ENCODE results near the gene FHL3.

The FHL3 gene

GRCh38 chr1:38005195-38006007, at the start of gene FHL3:
Gene FHL3, minus strand, starts transcription at chr1:38005514. Its CDS starts 6,102 bp downstream, at chr1:37999412.
- DNase-seq (ENCODE audit: low spot score): no peak

GRCh38 chr1:38053416-38054091, 48.2 kb upstream of the FHL3 start:
- no peak for DNase-seq (ENCODE audit: low spot score)

GRCh38 chr1:38052750-38053415, 47.6 kb upstream of the FHL3 start:
- no peak for DNase-seq (ENCODE audit: low spot score)

- no peak for DNase-seq (ENCODE audit: low spot score)
Observed at GRCh38 chr1:38051079-38051543, 45.8 kb upstream of the FHL3 start.

- no peak for DNase-seq (ENCODE audit: low spot score)
Observed at GRCh38 chr1:38050397-38051078, 45.2 kb upstream of the FHL3 start.

GRCh38 chr1:38047603-38048141, 42.4 kb upstream of the FHL3 start:
- no peak for DNase-seq (ENCODE audit: low spot score)

- DNase-seq (ENCODE audit: low spot score): peak; percentile 75
Observed at GRCh38 chr1:38046884-38047602, 41.7 kb upstream of the FHL3 start.

- DNase-seq (ENCODE audit: low spot score): no peak
Observed at GRCh38 chr1:38046333-38046883, 41.1 kb upstream of the FHL3 start, which contains the start of gene POU3F1. Gene POU3F1, minus strand, starts transcription at chr1:38046793. Its CDS starts 50 bp downstream, at chr1:38046743.

GRCh38 chr1:38045401-38046332, 40.4 kb upstream of the FHL3 start:
- DNase-seq (ENCODE audit: low spot score): no peak

- DNase-seq (ENCODE audit: low spot score): no peak
Observed at GRCh38 chr1:38044221-38045215, 39.2 kb upstream of the FHL3 start.

- DNase-seq (ENCODE audit: low spot score): no peak
Observed at GRCh38 chr1:38043036-38043747, 37.9 kb upstream of the FHL3 start.

- no peak for DNase-seq (ENCODE audit: low spot score)
Observed at GRCh38 chr1:38041936-38042834, 36.9 kb upstream of the FHL3 start.

GRCh38 chr1:38039331-38040088, 34.2 kb upstream of the FHL3 start:
- DNase-seq (ENCODE audit: low spot score): no peak

GRCh38 chr1:38038861-38039260, 33.5 kb upstream of the FHL3 start:
- DNase-seq (ENCODE audit: low spot score): no peak

- DNase-seq (ENCODE audit: low spot score): no peak
Observed at GRCh38 chr1:38037221-38037939, 32.1 kb upstream of the FHL3 start.

Measured in pons (tissue), 1 donor.